Mucosa of rectum (tissue), 2 donors: ENCODE data around the gene MAGI1.

Experiments
- H3K27ac ChIP-seq, 2 donors: one replicate each; pipeline ENCODE4 v1.7.0; 2013; ENCODE audit warnings: inconsistent platforms in 2 of 2, low read depth in 2 of 2, low read length in 2 of 2
- H3K27me3 ChIP-seq, 2 donors: one replicate each; pipeline ENCODE4 v1.7.0; 2013; ENCODE audit warnings: low read length in 2 of 2; ENCODE audit not compliant: control insufficient read depth in 2 of 2, insufficient read depth in 2 of 2
- H3K36me3 ChIP-seq, 2 donors: one replicate each; pipeline ENCODE4 v1.7.0; 2013; ENCODE audit warnings: low read length in 2 of 2; ENCODE audit not compliant: control insufficient read depth in 2 of 2, insufficient read depth in 2 of 2
- H3K4me1 ChIP-seq, 2 donors: one replicate each; pipeline ENCODE4 v1.7.0; 2013; ENCODE audit warnings: low read length in 2 of 2, mild to moderate bottlenecking in 1 of 2; ENCODE audit not compliant: control insufficient read depth in 2 of 2, insufficient read depth in 2 of 2
- H3K4me3 ChIP-seq, 2 donors: one replicate each; pipeline ENCODE4 v1.7.0; 2013; ENCODE audit warnings: low read length in 2 of 2
- H3K9ac ChIP-seq, 2 donors: one replicate each; pipeline ENCODE4 v1.7.0; 2013; ENCODE audit warnings: low read length in 2 of 2, low read depth in 1 of 2, mild to moderate bottlenecking in 1 of 2
- H3K9me3 ChIP-seq, 2 donors: one replicate each; pipeline ENCODE4 v1.7.0; 2013; ENCODE audit warnings: low read length in 2 of 2; ENCODE audit not compliant: control insufficient read depth in 2 of 2
- donor health status: healthy.
- donor health status: Normal muscosa, but diverticular disease.

The MAGI1 gene

DNA sequence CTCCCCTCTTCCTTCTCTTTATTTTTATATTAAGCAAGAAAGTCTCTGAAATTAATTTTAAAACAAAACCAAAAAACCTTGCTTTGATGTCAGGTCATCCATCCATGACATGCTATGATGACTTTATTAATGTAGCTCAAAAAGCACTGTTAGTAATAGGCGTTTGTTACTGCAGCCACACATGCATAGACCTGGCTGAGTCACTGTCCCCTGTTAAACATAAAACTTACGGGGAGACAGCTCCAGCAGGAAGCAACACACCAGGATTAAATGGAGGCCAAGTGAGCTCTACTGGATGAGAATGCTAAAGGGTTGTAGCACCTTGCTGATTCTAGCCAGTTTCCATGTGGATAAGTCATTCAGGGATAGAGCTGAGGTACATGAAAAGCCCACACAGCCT is 661.1 kb downstream of the MAGI1 start:
- Histone ChIP-seq H3K27ac (no peak overlapping the region), H3K27me3 (no peaks in the 10 kb centered on the region), H3K4me1 (no peaks in the 10 kb centered on the region), H3K4me3 (no peak overlapping the region), H3K9me3 (no peaks in the 10 kb centered on the region), H3K9ac (no peak overlapping the region), H3K36me3 (peaks cover 14 to 19% of the 10 kb centered on the region in 2 donors)

DNA sequence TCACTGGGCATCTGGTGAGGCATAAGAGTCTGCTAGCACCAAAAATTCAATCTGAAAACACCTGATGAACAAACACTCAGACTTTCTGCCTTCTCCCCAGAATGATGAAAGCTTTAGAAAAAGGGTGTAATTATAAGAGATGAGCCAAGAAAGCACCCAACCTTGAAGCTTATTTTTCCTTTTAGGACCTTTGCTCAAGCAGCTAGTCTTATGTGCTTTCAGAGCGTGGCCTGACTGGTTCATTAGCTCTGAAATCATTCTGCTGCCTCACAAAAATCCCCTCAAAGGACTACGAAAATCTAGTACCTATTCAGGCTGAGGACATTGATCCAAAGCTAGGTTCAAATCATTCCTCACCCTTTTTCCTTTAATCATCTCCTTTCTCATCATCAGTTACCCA is 662.3 kb downstream of the MAGI1 start:
- H3K36me3 ChIP-seq = peaks cover 8 to 15% of the 10 kb centered on the region in 2 donors
- no peak overlapping the region for H3K27ac ChIP-seq
- no peaks in the 10 kb centered on the region for H3K4me1 ChIP-seq
- H3K27me3 ChIP-seq = no peaks in the 10 kb centered on the region
- no peak overlapping the region for H3K9ac ChIP-seq
- no peaks in the 10 kb centered on the region for H3K9me3 ChIP-seq
- no peak overlapping the region for H3K4me3 ChIP-seq

DNA sequence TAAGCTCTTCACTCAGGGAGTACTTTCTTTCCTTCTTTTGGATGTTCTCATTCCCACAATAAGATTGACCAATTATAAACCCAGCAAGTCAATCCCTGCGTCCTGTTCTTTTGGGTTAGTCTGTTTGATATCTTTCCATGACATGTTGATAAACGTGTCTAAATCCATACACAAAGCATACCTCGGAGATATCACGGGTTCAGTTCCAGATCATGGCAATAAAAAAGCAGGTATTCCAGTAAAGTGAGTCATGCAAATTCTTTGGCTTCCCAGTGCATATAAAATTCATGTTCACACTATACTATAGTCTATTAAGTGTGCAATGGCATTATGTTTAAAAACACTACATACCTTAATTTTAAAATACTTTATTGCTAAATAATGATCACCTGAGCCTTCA is 667.7 kb downstream of the MAGI1 start:
- Histone ChIP-seq H3K9me3 (no peaks in the 10 kb centered on the region), H3K9ac (no peak overlapping the region), H3K27ac (no peak overlapping the region), H3K4me3 (no peak overlapping the region), H3K36me3 (no peaks in the 10 kb centered on the region), H3K4me1 (no peaks in the 10 kb centered on the region), H3K27me3 (no peaks in the 10 kb centered on the region)

- Histone ChIP-seq H3K36me3 (no peaks in the 10 kb centered on the region), H3K9ac (no peak overlapping the region), H3K4me1 (no peaks in the 10 kb centered on the region), H3K27ac (no peak overlapping the region), H3K9me3 (no peaks in the 10 kb centered on the region), H3K4me3 (no peak overlapping the region), H3K27me3 (no peaks in the 10 kb centered on the region)
Measured at GRCh38 chr3:65368866-65369265, 669.9 kb downstream of the MAGI1 start.

- no peaks in the 10 kb centered on the region for H3K4me1 ChIP-seq
- no peak overlapping the region for H3K9ac ChIP-seq
Measured at GRCh38 chr3:65362688-65363087, 676.0 kb downstream of the MAGI1 start.

DNA sequence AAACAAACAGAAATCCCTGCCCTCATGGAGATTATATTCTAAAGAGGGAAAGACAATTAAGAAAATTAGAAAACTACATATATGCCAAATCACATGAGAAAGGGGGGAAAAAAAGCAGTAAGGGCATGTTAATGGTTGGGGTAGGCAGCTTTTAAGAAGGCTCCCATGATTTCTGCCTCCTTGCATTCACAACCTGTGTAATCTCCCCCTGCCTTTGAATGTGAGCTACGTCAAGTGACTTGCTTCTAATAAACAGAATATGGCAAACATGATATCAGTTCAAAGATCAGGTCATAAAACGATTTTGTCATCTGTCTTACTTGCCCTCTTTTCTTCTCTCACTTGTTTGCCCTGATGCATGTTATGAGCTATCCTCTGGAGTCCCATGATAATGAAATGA is 677.3 kb downstream of the MAGI1 start:
- Histone ChIP-seq H3K27ac (no peak overlapping the region), H3K27me3 (no peaks in the 10 kb centered on the region), H3K4me1 (no peaks in the 10 kb centered on the region), H3K4me3 (no peak overlapping the region), H3K9me3 (no peaks in the 10 kb centered on the region), H3K9ac (no peak overlapping the region), H3K36me3 (peaks cover 9 to 14% of the 10 kb centered on the region in 2 donors)

More at GRCh38 chr3:65362688-65363087, 676.0 kb downstream of the MAGI1 start:
- Histone ChIP-seq H3K9me3 (no peaks in the 10 kb centered on the region), H3K27me3 (no peaks in the 10 kb centered on the region), H3K27ac (no peak overlapping the region), H3K36me3 (peaks cover 9 to 14% of the 10 kb centered on the region in 2 donors), H3K4me3 (no peak overlapping the region)

- H3K4me3 ChIP-seq = no peak overlapping the region
- H3K9me3 ChIP-seq = no peaks in the 10 kb centered on the region
- no peaks in the 10 kb centered on the region for H3K27me3 ChIP-seq
- H3K9ac ChIP-seq = no peak overlapping the region
- H3K27ac ChIP-seq = no peak overlapping the region
- no peaks in the 10 kb centered on the region for H3K4me1 ChIP-seq
- H3K36me3 ChIP-seq = peaks cover 3 to 7% of the 10 kb centered on the region in 2 donors
Measured at GRCh38 chr3:65356331-65357248, 682.1 kb downstream of the MAGI1 start.

- Histone ChIP-seq H3K36me3 (no peaks in the 10 kb centered on the region), H3K9ac (no peak overlapping the region), H3K27me3 (no peaks in the 10 kb centered on the region), H3K4me3 (no peak overlapping the region), H3K4me1 (peaks cover 2 to 6% of the 10 kb centered on the region in 2 donors), H3K27ac (no peak overlapping the region), H3K9me3 (no peaks in the 10 kb centered on the region)
Measured at GRCh38 chr3:65354880-65355279, 683.8 kb downstream of the MAGI1 start.

DNA sequence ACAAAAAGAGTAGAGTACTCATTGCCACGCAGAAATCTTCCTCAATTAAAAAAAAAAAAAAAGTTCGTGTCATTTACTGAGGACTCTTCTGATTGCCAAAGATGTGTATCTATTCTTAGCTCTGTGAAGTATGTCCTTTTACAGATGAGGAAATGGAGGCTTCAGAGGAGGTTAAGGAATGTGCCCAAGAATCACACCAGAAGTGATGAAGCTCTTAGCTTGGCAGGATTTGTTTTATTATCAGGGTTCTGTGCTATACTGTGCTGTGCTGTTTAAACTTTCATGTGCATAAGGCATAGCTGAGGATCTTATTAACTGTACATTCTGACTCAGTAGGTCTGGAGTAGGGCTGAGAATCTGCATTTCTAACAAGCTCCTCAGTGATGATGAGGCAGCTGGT is 685.8 kb downstream of the MAGI1 start:
- Histone ChIP-seq H3K9me3 (no peaks in the 10 kb centered on the region), H3K27me3 (no peaks in the 10 kb centered on the region), H3K27ac (no peak overlapping the region), H3K4me3 (no peak overlapping the region), H3K4me1 (peaks cover 2 to 6% of the 10 kb centered on the region in 2 donors), H3K9ac (no peak overlapping the region), H3K36me3 (no peaks in the 10 kb centered on the region)

DNA sequence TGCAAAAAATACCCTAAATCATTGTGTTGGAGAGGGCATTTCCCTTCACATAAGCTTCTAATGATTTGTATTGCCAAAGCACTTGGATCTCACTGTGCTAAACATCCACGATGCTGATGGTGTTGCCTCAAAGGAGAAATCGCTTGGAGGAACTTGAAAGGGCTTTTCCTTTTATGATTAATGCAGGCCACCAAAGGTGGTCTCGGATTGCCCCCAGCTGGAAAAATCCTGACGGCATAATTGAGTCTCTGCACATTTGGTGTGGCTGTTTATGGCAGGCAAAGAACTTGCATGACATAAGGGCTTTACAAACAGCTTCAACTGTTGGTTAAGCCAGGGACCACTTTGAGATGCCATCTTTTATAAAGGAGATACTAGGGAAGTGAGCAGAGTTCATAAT is 687.0 kb downstream of the MAGI1 start:
- Histone ChIP-seq H3K9me3 (no peaks in the 10 kb centered on the region), H3K27me3 (no peaks in the 10 kb centered on the region), H3K36me3 (no peaks in the 10 kb centered on the region), H3K27ac (no peak overlapping the region), H3K4me1 (peaks cover 2 to 6% of the 10 kb centered on the region in 2 donors), H3K4me3 (no peak overlapping the region), H3K9ac (no peak overlapping the region)
